ENCODE measurements around the gene GGTLC1. TPM values are rescaled to one million over a fixed set of nuclear protein-coding genes. Genes with fewer than 3 reads are reported as not detected.
A peak's percentile ranks its signal among the peaks of the same experiment; 100 is the strongest.

GGTLC1 gene
- total and polyA plus RNA-seq, 2 of the 8 experiments (the other 6 are each of a cell fraction or from before 2014, with no cell fraction given), result not detected

DNA sequence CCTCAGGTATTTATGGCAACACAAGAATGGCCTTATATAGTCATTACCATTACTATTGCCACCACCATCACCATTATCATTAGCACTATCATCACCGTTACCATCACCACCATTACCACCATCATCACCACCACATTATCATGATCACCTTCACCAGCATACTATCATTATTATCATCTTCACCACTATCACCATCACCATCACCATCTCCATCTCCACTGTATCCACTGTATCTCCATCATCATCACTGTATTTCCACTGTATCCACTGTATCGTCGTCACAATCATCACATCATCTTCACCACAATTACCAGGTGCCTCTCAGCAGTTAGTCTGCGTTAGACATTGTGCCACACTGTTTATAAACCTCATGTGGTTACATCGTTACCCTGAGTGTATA, 45.3 kb downstream of the GGTLC1 start:
- Histone ChIP-seq H3K27me3 (replicated peaks in 1 of 4; ENCODE audit: control insufficient read depth in 3 of 4, extremely low read depth in 1 of 4, insufficient read depth in 3 of 4, low read length in 3 of 4) (peaks cover 0 to 1% (median 0%) of the 10 kb centered on the region in 4 experiments; a peak in 1 of 7 replicates), H3K4ac (replicated peaks; ENCODE audit: insufficient read length, low read depth, low read length) (no peak overlapping the region), H3K23ac (ENCODE audit: insufficient read length) (no peak overlapping the region), H2BK5ac (ENCODE audit: low read depth, low read length) (no peak overlapping the region), H3K36me3 (ENCODE audit: control insufficient read depth in 2 of 4, insufficient read depth in 4 of 4, low read length in 3 of 4) (no peaks in the 10 kb centered on the region), H3K4me2 (ENCODE audit: insufficient read depth in 1 of 2, low read depth in 2 of 2, low read length in 2 of 2) (no peak overlapping the region), H3K14ac (ENCODE audit: insufficient read length) (no peak overlapping the region), H4K91ac (replicated peaks; ENCODE audit: insufficient read length, low read length) (no peak overlapping the region), H3K79me1 (ENCODE audit: low read depth, low read length) (no peaks in the 10 kb centered on the region), H2BK12ac (ENCODE audit: low read depth, low read length) (no peak overlapping the region), H3K23me2 (ENCODE audit: low read depth, low read length) (peaks cover 9% of the 10 kb centered on the region; the same call in 1 of the 2 replicates), H3K9me3 (ENCODE audit: insufficient read depth in 2 of 2, low read depth in 1 of 2, low read length in 1 of 2) (peaks cover 0 to 4% of the 10 kb centered on the region in 2 experiments; a peak in 2 of 4 replicates), H3K27ac (ENCODE audit: low read depth, low read length) (no peak overlapping the region), H3K9ac (replicated peaks in 1 of 4; ENCODE audit: extremely low read depth in 1 of 4, low read depth in 3 of 4, low read length in 3 of 4) (no peak overlapping the region), H4K8ac (ENCODE audit: extremely low read depth, insufficient read depth, low read length) (no peak overlapping the region), H3K4me1 (replicated peaks in 1 of 4; ENCODE audit: control insufficient read depth in 3 of 4, insufficient read depth in 4 of 4, low read length in 3 of 4) (no peaks in the 10 kb centered on the region), H3K18ac (ENCODE audit: extremely low read depth, low read length) (no peak overlapping the region), H3K79me2 (ENCODE audit: control insufficient read depth in 1 of 2, insufficient read depth in 2 of 2, low read length in 2 of 2) (no peaks in the 10 kb centered on the region), H4K5ac (ENCODE audit: insufficient read length, low read depth, low read length) (no peak overlapping the region), H2AFZ (ENCODE audit: low read length) (no peak overlapping the region), H3K4me3 (ENCODE audit: extremely low read depth in 1 of 4, insufficient read depth in 2 of 4, low read depth in 3 of 4, low read length in 4 of 4) (no peak overlapping the region), H3K56ac (replicated peaks; ENCODE audit: insufficient read length, low read depth, low read length) (peak overlapping the region; percentile 39), H2AK5ac (ENCODE audit: low read depth, low read length) (no peak overlapping the region), H2BK15ac (ENCODE audit: low read length) (no peak overlapping the region), H2BK20ac (ENCODE audit: low read length) (no peak overlapping the region), H2BK120ac (replicated peaks; ENCODE audit: low read depth, low read length) (no peak overlapping the region), H4K20me1 (replicated peaks in 1 of 2; ENCODE audit: control insufficient read depth in 1 of 2, insufficient read depth in 2 of 2, low read length in 2 of 2) (no peaks in the 10 kb centered on the region)
- CTCF ChIA-PET (ENCODE audit: partially characterized antibody), result no interaction called here
- TF ChIP-seq CEBPB (IDR thresholded peaks at IDR 0.05; ENCODE audit: low read depth, low read length) (no peak), SUZ12 (IDR thresholded peaks at IDR 0.05; ENCODE audit: low read length) (no peak), CBX5 (IDR thresholded peaks at IDR 0.05; ENCODE audit: low read depth, low read length) (no peak)
- POLR2A ChIA-PET (ENCODE audit: partially characterized antibody), result no interaction called here
- DNase-seq (ENCODE audit: low read depth in 1 of 2, low spot score in 2 of 2) (no peak), FAIRE-seq (no peak)
- 90% methylated on average over 5 of the region's 5 CpGs; no CpG with 5 or more reads in 1 of the 2 experiments for WGBS, 2 experiments (ENCODE audit: extremely low coverage in 1 of 2, insufficient coverage in 1 of 2, insufficient read length in 1 of 2, insufficient replicate concordance in 2 of 2, low coverage in 1 of 2, low lambda C conversion rate in 2 of 2, missing lambda C conversion rate in 1 of 2)

Data from H1 (cell line).